Breast epithelium (tissue), 4 donors: Measurements from ENCODE around the gene SLC2A13. TPM values are rescaled to one million over a fixed set of nuclear protein-coding genes. Genes with fewer than 3 reads are reported as not detected.

Source experiments
- DNase-seq, 2 donors: peaks; one replicate each; pipeline ENCODE4 v3.0.0-alpha.2; 2019; ENCODE audit warnings: low spot score in 2 of 2
- H3K27ac ChIP-seq, 2 donors: fragments of 200-600 bp; sonication (generic) in 1 of 2; one replicate each; pipeline ENCODE4 v1.5.1; 2016 to 2019; ENCODE audit warnings: mild to moderate bottlenecking in 1 of 2
- H3K27me3 ChIP-seq, 2 donors: fragments of 200-600 bp; sonication (generic) in 1 of 2; one replicate each; pipeline versions ENCODE4 v1.5.1 to v1.6.0; 2017 to 2019; ENCODE audit warnings: control low read depth in 1 of 2, mild to moderate bottlenecking in 1 of 2
- H3K36me3 ChIP-seq: fragments of 200-600 bp; one replicate; pipeline ENCODE4 v1.5.1; 2019
- H3K4me1 ChIP-seq, 2 donors: fragments of 200-600 bp; sonication (generic); one replicate each; pipeline ENCODE4 v1.5.1; 2016 to 2019; ENCODE audit warnings: control low read depth in 1 of 2
- H3K4me3 ChIP-seq, 3 donors: fragments of 200-600 bp; sonication (generic); 1 replicate in 2 of 3; 2 replicates in 1 of 3; pipeline ENCODE4 v1.5.1; 2016 to 2019; ENCODE audit warnings: mild to moderate bottlenecking in 3 of 3, moderate library complexity in 2 of 3
- H3K9me3 ChIP-seq, 2 donors: fragments of 200-600 bp; sonication (generic) in 1 of 2; one replicate each; pipeline ENCODE4 v1.5.1; 2016 to 2019; ENCODE audit warnings: control low read depth in 1 of 2
- CTCF ChIP-seq, 3 donors: fragments of 450-650 bp; IDR thresholded peaks; one replicate each; pipeline ENCODE4 v1.5.1; 2016 to 2017; ENCODE audit warnings: antibody characterized with exemption in 3 of 3, mild to moderate bottlenecking in 3 of 3, moderate library complexity in 3 of 3
- POLR2A ChIP-seq: fragments of 450-650 bp; IDR thresholded peaks from one replicate; pipeline ENCODE4 v1.6.1; 2016; ENCODE audit warnings: antibody characterized with exemption, mild to moderate bottlenecking, moderate library complexity
- POLR2AphosphoS5 ChIP-seq, 3 donors: sonication (generic); formaldehyde crosslinking; IDR thresholded peaks; one replicate each; pipeline ENCODE4 v1.6.1; 2017; ENCODE audit warnings: antibody characterized with exemption in 3 of 3
- intact Hi-C: fragments of 100-400 bp; cut with DNase I; formaldehyde crosslinking; loops from one replicate; pipeline ENCODE4 v1.15.1; 2023; ENCODE audit warnings: low total_unique reads
- total RNA-seq, 3 donors: library from RNA; depleted of rRNA; stranded (reverse); fragments of >200 nt; gene quantifications; one replicate each; pipeline ENCODE4 v1.1.0, GENCODE V29; 2016

SLC2A13 gene
- total RNA-seq, 3 donors from 2014 or later, result 17.1 to 32.2 (median 22.0) TPM

GRCh38 chr12:40028296-40028695 lies 77.6 kb downstream of the SLC2A13 start:
- Histone ChIP-seq H3K9me3 (no peaks in the 10 kb centered on the region), H3K4me3 (no peak overlapping the region), H3K27ac (no peak overlapping the region), H3K4me1 (no peaks in the 10 kb centered on the region), H3K27me3 (no peaks in the 10 kb centered on the region), H3K36me3 (no peaks in the 10 kb centered on the region)
- no peak for DNase-seq
- intact Hi-C loops, result no loop called here
- TF ChIP-seq CTCF (IDR thresholded peaks at IDR 0.05) (no peak), POLR2A (no peak), POLR2AphosphoS5 (IDR thresholded peaks at IDR 0.05) (no peak)

- no peaks in the 10 kb centered on the region for H3K27me3 ChIP-seq
- peaks cover 3% of the 10 kb centered on the region for H3K36me3 ChIP-seq
- H3K4me1 ChIP-seq, result no peaks in the 10 kb centered on the region
- intact Hi-C loops, result no loop called here
- H3K4me3 ChIP-seq, result no peak overlapping the region
- H3K27ac ChIP-seq, result no peak overlapping the region
- no peak for DNase-seq
- TF ChIP-seq CTCF (IDR thresholded peaks at IDR 0.05) (no peak), POLR2A (no peak), POLR2AphosphoS5 (IDR thresholded peaks at IDR 0.05) (no peak)
- H3K9me3 ChIP-seq, result no peaks in the 10 kb centered on the region
Observed at GRCh38 chr12:40022850-40023249, 83.0 kb downstream of the SLC2A13 start.

- no peaks in the 10 kb centered on the region for H3K27me3 ChIP-seq
- H3K27ac ChIP-seq, result no peak overlapping the region
- no peak for DNase-seq
- peaks cover 3% of the 10 kb centered on the region for H3K36me3 ChIP-seq
- intact Hi-C loops, result no loop called here
- H3K4me1 ChIP-seq, result no peaks in the 10 kb centered on the region
- H3K4me3 ChIP-seq, result no peak overlapping the region
- H3K9me3 ChIP-seq, result no peaks in the 10 kb centered on the region
- TF ChIP-seq POLR2AphosphoS5 (IDR thresholded peaks at IDR 0.05) (no peak), POLR2A (no peak), CTCF (IDR thresholded peaks at IDR 0.05) (no peak)
Observed at GRCh38 chr12:40020261-40020691, 85.6 kb downstream of the SLC2A13 start.

DNA sequence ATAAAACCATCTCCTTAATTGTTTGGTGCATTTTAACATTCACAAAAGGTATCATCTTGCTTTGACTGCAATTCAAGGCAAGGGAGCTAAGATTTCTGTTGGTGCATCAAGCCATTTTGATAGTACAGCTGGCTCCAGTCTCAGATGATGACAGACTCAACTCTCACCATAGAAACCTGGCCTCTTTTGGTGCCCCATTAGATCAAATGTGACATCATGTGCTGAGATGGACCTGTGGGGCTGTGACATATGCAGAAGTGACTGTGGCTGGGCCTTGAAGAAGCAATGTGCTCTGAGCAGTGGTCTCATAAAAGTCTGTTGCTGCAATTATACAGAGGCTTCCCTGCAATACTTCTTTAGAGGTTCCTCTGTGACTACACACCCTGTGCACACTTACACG lies 88.4 kb downstream of the SLC2A13 start:
- H3K36me3 ChIP-seq, result peaks cover 3% of the 10 kb centered on the region
- no peaks in the 10 kb centered on the region for H3K4me1 ChIP-seq
- DNase-seq, result no peak
- H3K27ac ChIP-seq, result no peak overlapping the region
- no peaks in the 10 kb centered on the region for H3K27me3 ChIP-seq
- H3K9me3 ChIP-seq, result no peaks in the 10 kb centered on the region
- TF ChIP-seq CTCF (IDR thresholded peaks at IDR 0.05), result no peak
- TF ChIP-seq POLR2A, result no peak
- TF ChIP-seq POLR2AphosphoS5 (IDR thresholded peaks at IDR 0.05), result no peak
- intact Hi-C loops, result no loop called here
- no peak overlapping the region for H3K4me3 ChIP-seq

- intact Hi-C loops, result no loop called here
- no peak for TF ChIP-seq CTCF (IDR thresholded peaks at IDR 0.05)
- TF ChIP-seq POLR2AphosphoS5 (IDR thresholded peaks at IDR 0.05), result no peak
- TF ChIP-seq POLR2A, result no peak
- Histone ChIP-seq H3K4me3 (no peak overlapping the region), H3K9me3 (no peaks in the 10 kb centered on the region), H3K36me3 (peaks cover 3% of the 10 kb centered on the region), H3K4me1 (no peaks in the 10 kb centered on the region), H3K27ac (no peak overlapping the region), H3K27me3 (no peaks in the 10 kb centered on the region)
- DNase-seq, result no peak
Observed at GRCh38 chr12:40016980-40017379, 88.9 kb downstream of the SLC2A13 start.
